DND-41 (cell line): Measurements from ENCODE around the gene LIN7C.

Experiments used
- EZH2 ChIP-seq: IDR thresholded peaks from 3 replicates; pipeline ENCODE4 v1.6.1; 2012; ENCODE audit warnings: borderline replicate concordance, low read depth, mild to moderate bottlenecking, moderate library complexity, low read length, inconsistent platforms; ENCODE audit not compliant: severe bottlenecking
- TF ChIP-seq, protein P1 (sequence below): IDR thresholded peaks from 2 replicates; pipeline ENCODE4 v1.5.1; 2012; ENCODE audit warnings: borderline replicate concordance, low read length, moderate library complexity, mild to moderate bottlenecking; ENCODE audit not compliant: poor library complexity, severe bottlenecking; ENCODE audit errors: extremely low read depth

GRCh38 chr11:27496461-27496860 is 10.1 kb downstream of the LIN7C start:
- TF ChIP-seq, protein P1, sequence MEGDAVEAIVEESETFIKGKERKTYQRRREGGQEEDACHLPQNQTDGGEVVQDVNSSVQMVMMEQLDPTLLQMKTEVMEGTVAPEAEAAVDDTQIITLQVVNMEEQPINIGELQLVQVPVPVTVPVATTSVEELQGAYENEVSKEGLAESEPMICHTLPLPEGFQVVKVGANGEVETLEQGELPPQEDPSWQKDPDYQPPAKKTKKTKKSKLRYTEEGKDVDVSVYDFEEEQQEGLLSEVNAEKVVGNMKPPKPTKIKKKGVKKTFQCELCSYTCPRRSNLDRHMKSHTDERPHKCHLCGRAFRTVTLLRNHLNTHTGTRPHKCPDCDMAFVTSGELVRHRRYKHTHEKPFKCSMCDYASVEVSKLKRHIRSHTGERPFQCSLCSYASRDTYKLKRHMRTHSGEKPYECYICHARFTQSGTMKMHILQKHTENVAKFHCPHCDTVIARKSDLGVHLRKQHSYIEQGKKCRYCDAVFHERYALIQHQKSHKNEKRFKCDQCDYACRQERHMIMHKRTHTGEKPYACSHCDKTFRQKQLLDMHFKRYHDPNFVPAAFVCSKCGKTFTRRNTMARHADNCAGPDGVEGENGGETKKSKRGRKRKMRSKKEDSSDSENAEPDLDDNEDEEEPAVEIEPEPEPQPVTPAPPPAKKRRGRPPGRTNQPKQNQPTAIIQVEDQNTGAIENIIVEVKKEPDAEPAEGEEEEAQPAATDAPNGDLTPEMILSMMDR: no peak
- no peak for TF ChIP-seq EZH2
